IPS-15b (cell line): ENCODE results near the gene PIAS2.
"Not testable (repeated sequence)": the region's sequence is repeated elsewhere in the genome, so short reads cannot be mapped to it uniquely, and the experiment has no call there.

Experiments used
- H3K27me3 ChIP-seq: one replicate; pipeline ENCODE4 v1.6.1; 2013; ENCODE audit warnings: low read length; ENCODE audit not compliant: control insufficient read depth, insufficient read depth
- H3K36me3 ChIP-seq: one replicate; pipeline ENCODE4 v1.6.1; 2013; ENCODE audit warnings: low read length; ENCODE audit not compliant: control insufficient read depth, insufficient read depth
- H3K4me1 ChIP-seq: one replicate; pipeline ENCODE4 v1.6.1; 2013; ENCODE audit warnings: mild to moderate bottlenecking, low read length; ENCODE audit not compliant: control insufficient read depth, insufficient read depth
- H3K4me3 ChIP-seq: one replicate; pipeline ENCODE4 v1.5.1; 2013; ENCODE audit warnings: low read depth, low read length
- H3K9ac ChIP-seq: one replicate; pipeline ENCODE4 v1.6.1; 2013; ENCODE audit warnings: low read depth, mild to moderate bottlenecking, low read length
- H3K9me3 ChIP-seq: one replicate; pipeline ENCODE4 v1.6.1; 2013; ENCODE audit warnings: mild to moderate bottlenecking, low read length; ENCODE audit not compliant: control insufficient read depth, insufficient read depth

The PIAS2 gene

DNA sequence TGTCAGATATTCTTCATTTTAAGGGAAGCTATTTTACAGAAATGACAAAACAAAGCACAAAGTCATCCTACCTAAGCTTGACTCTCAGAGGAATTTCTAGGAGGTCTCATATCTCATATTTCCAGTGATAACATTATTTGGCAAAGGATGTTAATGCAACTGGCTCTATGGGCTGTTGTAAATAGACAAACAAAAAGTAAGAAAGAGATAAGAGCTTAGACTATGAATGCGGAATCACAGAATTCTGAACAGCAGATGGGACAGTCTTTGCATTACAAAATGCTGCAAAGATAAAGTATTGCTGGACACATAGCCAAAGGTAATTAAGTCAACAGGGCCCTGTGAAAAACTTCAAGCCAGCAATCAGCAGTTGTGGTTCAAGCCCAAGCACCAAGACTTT is 23.9 kb downstream of the PIAS2 start:
- Histone ChIP-seq H3K4me1 (no peaks in the 10 kb centered on the region), H3K27me3 (no peaks in the 10 kb centered on the region), H3K36me3 (peaks cover 19% of the 10 kb centered on the region)

DNA sequence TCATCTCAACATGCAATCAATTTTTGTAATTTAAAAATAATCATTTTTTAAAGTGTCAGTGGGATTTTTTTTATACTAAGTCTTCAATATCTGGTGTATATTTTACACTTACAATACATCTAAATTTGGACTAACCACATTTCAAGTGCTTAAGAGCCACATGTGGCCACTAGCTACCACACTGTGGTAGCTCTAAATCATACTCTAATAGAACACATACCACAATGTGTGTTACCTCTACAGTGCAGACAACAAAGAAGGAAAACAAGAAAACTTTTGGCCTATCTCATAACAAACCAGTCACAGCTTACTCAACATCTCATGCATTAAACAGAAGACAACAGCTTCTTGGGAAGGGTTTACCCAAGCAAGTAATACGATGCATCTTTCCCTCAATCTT is 24.5 kb downstream of the PIAS2 start:
- Histone ChIP-seq H3K4me1 (no peaks in the 10 kb centered on the region), H3K4me3 (no peak overlapping the region), H3K9me3 (peaks cover 24% of the 10 kb centered on the region), H3K36me3 (peaks cover 22% of the 10 kb centered on the region), H3K27me3 (no peaks in the 10 kb centered on the region), H3K9ac (no peak overlapping the region)

More for the DNA sequence above, 23.9 kb downstream of the PIAS2 start:
- H3K9me3 ChIP-seq, result peaks cover 19% of the 10 kb centered on the region
- H3K4me3 ChIP-seq, result no peak overlapping the region
- no peak overlapping the region for H3K9ac ChIP-seq

DNA sequence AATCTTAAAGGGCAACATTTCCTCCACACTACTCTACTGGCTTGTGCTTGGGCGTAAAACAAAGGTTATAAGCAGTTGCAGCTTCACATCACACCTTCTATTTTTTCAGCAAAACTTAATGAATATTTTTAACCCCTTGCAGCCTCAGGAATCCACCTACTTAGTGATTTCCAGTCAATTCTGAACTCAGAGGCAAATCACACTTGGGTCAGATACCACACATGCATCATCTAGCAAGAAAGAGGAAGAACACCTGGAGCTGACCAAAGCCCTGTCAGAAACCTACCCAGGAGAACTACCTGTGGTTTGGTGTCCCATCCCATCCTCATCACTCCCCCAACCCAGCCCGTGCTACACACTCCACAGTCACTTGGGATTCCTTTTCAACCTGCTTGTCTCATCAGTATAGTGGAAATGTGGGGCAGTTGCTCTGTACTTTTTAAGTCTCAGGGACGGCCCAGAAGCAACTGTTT is 25.5 kb downstream of the PIAS2 start:
- no peaks in the 10 kb centered on the region for H3K27me3 ChIP-seq
- no peaks in the 10 kb centered on the region for H3K4me1 ChIP-seq
- no peak overlapping the region for H3K4me3 ChIP-seq
- H3K9me3 ChIP-seq, result peaks cover 24% of the 10 kb centered on the region
- H3K36me3 ChIP-seq, result peaks cover 22% of the 10 kb centered on the region
- H3K9ac ChIP-seq, result no peak overlapping the region

DNA sequence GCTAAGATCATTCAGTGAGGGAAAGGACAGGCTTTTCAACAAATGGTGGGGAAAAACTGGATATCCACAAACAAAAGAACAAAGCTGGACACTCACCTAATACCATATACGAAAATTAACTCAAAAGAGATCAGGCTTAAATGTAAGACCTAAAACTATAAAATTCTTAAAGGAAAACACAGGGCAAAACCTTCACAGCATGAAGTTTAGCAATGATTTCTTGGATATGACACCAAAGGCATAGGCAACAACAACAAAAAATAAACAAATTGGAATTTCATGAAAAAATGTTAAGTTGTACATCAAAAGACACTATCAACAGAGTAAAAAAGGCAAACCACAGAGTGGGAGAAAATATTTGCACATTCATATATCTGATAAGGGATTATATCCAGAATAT is 28.3 kb downstream of the PIAS2 start:
- Histone ChIP-seq H3K36me3 (peaks cover 22% of the 10 kb centered on the region), H3K27me3 (no peaks in the 10 kb centered on the region), H3K9me3 (peaks cover 24% of the 10 kb centered on the region), H3K4me3 (no peak overlapping the region), H3K9ac (no peak overlapping the region), H3K4me1 (no peaks in the 10 kb centered on the region)

DNA sequence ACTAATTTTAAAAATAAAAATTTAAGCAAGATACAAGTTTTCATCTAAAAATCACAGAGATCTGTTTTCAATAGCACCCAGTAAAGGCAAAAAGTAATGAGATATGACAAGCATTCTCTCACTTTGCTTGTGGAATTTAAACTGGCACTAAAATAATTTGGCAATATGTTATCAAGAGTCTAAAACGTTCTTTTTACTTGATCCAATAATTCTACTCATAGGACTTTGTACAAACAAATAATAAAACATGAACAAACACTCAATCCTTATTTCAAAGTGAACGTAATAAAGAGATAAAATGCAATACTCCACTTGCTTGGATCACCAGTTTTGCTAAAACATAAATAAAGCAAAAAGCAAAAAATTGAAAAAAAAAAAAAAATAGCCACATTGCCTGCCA is 30.4 kb downstream of the PIAS2 start:
- H3K4me3 ChIP-seq, result no peak overlapping the region
- H3K9ac ChIP-seq, result no peak overlapping the region

DNA sequence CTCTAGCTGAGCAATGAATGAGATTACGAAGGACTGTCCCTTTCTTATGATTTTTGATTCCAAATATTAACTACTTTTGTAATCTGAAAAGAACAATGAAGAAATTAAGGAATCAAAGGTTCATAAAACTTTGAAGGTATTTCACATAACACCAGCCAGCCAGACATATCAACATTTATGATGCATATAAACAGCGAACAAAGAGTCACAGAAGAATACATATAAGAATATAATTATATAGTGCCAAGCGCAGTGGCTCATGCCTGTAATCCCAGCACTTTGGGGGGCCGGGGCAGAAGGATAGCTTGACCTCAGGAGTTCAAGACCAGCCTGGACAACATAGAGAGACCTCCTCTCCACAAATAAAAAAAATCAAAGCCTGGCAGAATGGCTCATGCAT is 34.1 kb downstream of the PIAS2 start:
- H3K9ac ChIP-seq, result no peak overlapping the region
- H3K36me3 ChIP-seq, result peaks cover 5% of the 10 kb centered on the region
- no peaks in the 10 kb centered on the region for H3K27me3 ChIP-seq
- H3K4me3 ChIP-seq, result no peak overlapping the region
- H3K9me3 ChIP-seq, result peaks cover 12% of the 10 kb centered on the region
- no peaks in the 10 kb centered on the region for H3K4me1 ChIP-seq

More for the DNA sequence above, 30.4 kb downstream of the PIAS2 start:
- Histone ChIP-seq H3K36me3 (peaks cover 22% of the 10 kb centered on the region), H3K27me3 (no peaks in the 10 kb centered on the region), H3K9me3 (peaks cover 24% of the 10 kb centered on the region), H3K4me1 (no peaks in the 10 kb centered on the region)

DNA sequence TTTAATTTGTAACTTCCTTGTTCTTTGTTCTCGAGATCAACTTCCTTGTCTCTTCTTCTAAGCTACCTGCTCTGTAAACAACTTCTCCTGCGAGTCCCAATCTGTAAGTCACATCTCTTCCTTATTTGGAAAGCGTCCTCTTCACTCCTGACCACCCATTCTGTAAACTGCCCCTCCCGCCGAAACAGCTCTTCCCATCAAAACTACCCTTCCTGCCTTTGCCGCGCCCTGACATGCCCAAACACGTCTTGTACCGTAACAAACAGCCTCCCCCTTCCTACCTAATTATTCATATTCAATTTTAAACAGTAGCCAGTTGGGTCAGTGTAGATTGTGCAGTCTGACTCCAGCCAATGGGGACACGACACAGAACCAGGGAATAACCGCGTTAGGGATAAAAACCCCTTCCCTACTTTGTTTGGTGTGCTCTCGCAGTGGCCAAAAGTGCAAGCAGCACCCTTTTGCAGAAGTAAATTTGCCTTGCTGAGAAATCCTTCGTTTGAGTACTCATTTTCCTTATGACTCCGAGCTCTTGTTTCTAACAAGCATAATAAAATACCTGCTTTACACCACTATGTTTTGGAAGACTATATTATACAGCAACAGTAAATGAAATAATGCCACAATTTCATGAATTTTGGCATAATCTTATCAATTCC is 39.8 kb downstream of the PIAS2 start:
- peaks cover 23% of the 10 kb centered on the region for H3K9me3 ChIP-seq
- H3K36me3 ChIP-seq, result peaks cover 12% of the 10 kb centered on the region
- H3K9ac ChIP-seq, result no peak overlapping the region
- H3K27me3 ChIP-seq, result no peaks in the 10 kb centered on the region
- H3K4me3 ChIP-seq, result no peak overlapping the region
- H3K4me1 ChIP-seq, result no peaks in the 10 kb centered on the region

DNA sequence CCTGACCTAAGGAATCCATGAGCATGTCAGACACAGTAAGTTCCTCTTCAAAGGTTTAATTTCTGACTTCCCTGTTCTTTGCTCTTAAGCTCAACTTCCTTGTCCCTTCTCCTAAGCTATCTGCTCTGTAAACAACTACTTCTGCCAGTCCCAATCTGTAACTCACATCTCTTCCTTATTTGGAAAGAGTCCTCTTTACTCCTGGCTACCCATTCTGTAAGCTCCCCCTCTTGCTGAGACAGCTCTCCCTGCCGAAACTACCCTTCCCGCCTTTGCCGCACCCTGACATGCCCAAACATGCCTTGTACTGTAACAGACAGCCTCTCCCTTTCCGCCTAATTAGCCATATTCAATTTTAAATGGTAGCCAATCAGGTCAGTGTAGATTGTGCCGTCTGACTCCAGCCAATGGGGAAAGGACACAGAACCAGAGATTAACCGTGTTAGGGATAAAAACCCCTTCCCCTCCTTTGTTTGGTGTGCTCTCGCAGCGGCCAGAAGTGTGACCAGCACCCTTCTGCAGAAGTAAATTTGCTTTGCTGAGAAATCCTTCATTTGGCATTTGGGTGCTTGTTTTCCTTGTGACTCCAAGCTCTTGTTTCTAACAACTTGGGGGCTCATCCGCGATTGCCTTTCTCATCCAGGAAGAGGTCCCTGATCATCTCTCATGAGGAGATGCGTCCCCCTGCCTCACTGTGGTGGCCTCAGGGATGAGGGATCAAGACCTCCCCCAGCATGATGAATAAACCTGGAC is 49.0 kb downstream of the PIAS2 start:
- H3K4me1 ChIP-seq, result peaks cover 8% of the 10 kb centered on the region
- peak overlapping the region; percentile 1 for H3K4me3 ChIP-seq
- H3K9me3 ChIP-seq, result peaks cover 11% of the 10 kb centered on the region
- H3K9ac ChIP-seq, result no peak overlapping the region
- H3K36me3 ChIP-seq, result peaks cover 3% of the 10 kb centered on the region
- no peaks in the 10 kb centered on the region for H3K27me3 ChIP-seq

DNA sequence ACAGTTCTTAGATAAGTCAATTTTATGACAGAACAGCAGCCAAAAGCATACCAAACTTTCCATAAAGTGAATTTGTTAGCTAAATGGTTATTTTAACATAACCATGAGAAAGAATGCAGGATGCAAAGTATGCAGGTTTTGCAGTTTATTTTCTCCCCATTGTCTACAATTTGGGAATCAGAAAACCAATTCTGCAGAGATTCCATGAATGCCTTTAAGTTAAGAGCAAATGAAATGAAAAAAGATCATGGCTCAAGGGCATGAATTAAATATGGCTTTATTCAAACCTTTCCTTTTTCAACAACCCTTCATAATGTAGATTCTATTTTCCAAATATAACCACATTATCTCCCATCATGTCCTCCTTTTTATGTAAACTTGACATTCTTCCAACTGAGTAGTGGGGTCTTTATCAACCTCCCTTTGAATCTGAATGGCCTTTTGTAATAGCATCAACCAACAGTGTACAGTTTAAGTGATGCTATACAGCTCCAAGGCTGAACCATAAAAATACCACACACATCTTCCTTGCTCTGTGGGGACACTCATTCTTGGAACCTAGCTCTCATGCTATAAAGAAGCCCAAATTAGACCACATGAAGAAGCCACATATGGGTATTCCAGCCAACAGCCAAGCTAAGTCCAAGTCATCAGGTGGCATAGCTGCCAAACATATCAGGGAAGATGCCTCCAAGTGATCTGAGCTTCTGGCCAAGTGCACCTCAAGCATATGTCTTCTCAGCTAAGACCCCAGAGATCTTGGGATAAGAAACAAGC is 49.8 kb downstream of the PIAS2 start:
- H3K9ac ChIP-seq, result no peak overlapping the region
- peaks cover 3% of the 10 kb centered on the region for H3K36me3 ChIP-seq
- H3K4me1 ChIP-seq, result peaks cover 8% of the 10 kb centered on the region
- H3K4me3 ChIP-seq, result no peak overlapping the region
- no peaks in the 10 kb centered on the region for H3K27me3 ChIP-seq
- peaks cover 11% of the 10 kb centered on the region for H3K9me3 ChIP-seq

DNA sequence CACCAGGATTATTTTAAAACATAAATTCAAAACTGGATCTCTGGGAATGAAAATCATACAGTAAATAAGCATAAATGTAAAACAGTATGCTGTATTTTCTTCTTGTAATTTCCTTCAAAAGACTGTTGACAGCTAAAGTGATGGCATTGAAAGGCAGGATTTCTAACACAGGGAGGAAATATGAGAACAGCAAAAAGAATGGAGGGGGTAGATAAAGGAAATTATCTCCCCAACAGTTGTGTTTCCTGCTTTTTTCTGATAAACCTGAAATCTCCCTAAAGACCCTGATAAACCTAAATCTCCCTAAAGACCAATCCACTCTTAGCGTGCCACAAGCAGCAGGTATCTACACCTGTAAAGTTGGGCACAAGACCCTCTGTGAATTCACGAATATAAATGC is 50.8 kb downstream of the PIAS2 start:
- H3K9ac ChIP-seq, result no peak overlapping the region
- peaks cover 3% of the 10 kb centered on the region for H3K36me3 ChIP-seq
- H3K27me3 ChIP-seq, result no peaks in the 10 kb centered on the region
- peaks cover 8% of the 10 kb centered on the region for H3K4me1 ChIP-seq
- no peak overlapping the region for H3K4me3 ChIP-seq
- peaks cover 11% of the 10 kb centered on the region for H3K9me3 ChIP-seq

DNA sequence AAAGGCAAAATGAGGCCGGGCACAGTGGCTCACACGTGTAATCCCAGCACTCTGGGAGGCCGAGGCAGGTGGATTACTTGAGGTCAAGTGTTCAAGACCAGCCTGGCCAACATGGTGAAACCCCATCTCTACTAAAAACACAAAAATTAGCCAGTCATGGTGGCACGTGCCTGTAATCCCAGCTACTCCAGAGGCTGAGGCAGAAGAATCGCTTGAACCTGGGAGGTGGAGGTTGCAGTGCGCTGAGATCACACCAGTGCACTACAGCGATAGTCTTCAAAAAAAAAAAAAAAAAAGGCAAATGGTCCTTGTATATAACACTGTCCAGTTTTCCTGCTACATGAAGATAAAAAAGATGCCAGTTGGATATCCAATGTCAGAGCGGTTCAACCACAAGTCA is 52.1 kb downstream of the PIAS2 start:
- not testable (repeated sequence) for H3K9ac ChIP-seq, H3K27me3 ChIP-seq, H3K36me3 ChIP-seq, H3K4me1 ChIP-seq, H3K4me3 ChIP-seq
- peaks cover 11% of the 10 kb centered on the region for H3K9me3 ChIP-seq
